Heart right ventricle (tissue), 16 donors: Measurements from ENCODE around the gene DMRTC2. TPM values are rescaled to one million over a fixed set of nuclear protein-coding genes. Genes with fewer than 3 reads are reported as not detected.

Experiments used
- ATAC-seq, 8 donors: fragments of 200-7000 bp; cut with Tn5 transposase; one replicate each; pipeline ENCODE4 v1.9.1; 2020; ENCODE audit warnings: mild to moderate bottlenecking in 8 of 8, moderate library complexity in 8 of 8, moderate number of reproducible peaks in 1 of 8
- DNase-seq, 2 donors: peaks; one replicate each; pipeline ENCODE4 v3.0.0-alpha.2; 2020
- H3K27ac ChIP-seq, 10 donors: fragments of 200-600 bp; sonication (generic) in 2 of 10; one replicate each; pipeline versions ENCODE4 v1.5.0 to v1.8.0; 2020 to 2022; ENCODE audit warnings: mild to moderate bottlenecking in 3 of 10
- H3K27me3 ChIP-seq, 7 donors: fragments of 200-600 bp; one replicate each; pipeline ENCODE4 v1.8.0; 2021 to 2022; ENCODE audit warnings: mild to moderate bottlenecking in 2 of 7
- H3K36me3 ChIP-seq, 9 donors: fragments of 200-600 bp; sonication (generic) in 1 of 9; one replicate each; pipeline versions ENCODE4 v1.5.0 to v1.8.0; 2020 to 2022; ENCODE audit warnings: mild to moderate bottlenecking in 2 of 9
- H3K4me1 ChIP-seq, 9 donors: fragments of 200-600 bp; sonication (generic) in 1 of 9; one replicate each; pipeline versions ENCODE4 v1.5.0 to v1.8.0; 2020 to 2022; ENCODE audit warnings: mild to moderate bottlenecking in 4 of 9
- H3K4me3 ChIP-seq, 10 donors: fragments of 200-600 bp; sonication (generic) in 2 of 10; one replicate each; pipeline versions ENCODE4 v1.5.0 to v1.8.0; 2020 to 2022; ENCODE audit warnings: mild to moderate bottlenecking in 7 of 10, moderate library complexity in 2 of 10
- H3K9me3 ChIP-seq, 11 donors: fragments of 200-600 bp in 10 of 11; sonication (generic) in 2 of 11; one replicate each; pipeline versions ENCODE4 v1.5.0 to v1.8.0; 2013 to 2022; ENCODE audit warnings: mild to moderate bottlenecking in 2 of 11, control low read depth in 1 of 11, moderate library complexity in 1 of 11
- CTCF ChIP-seq, 9 donors: fragments of 200-600 bp; sonication (generic) in 2 of 9; IDR thresholded peaks; one replicate each; pipeline versions ENCODE4 v1.5.0 to v1.8.0; 2021 to 2022; ENCODE audit warnings: antibody characterized with exemption in 9 of 9, mild to moderate bottlenecking in 5 of 9, moderate library complexity in 1 of 9
- WGBS, 2 donors: extraction: QIAGEN DNeasy Blood & Tissue Kit; methylation state at CpG; one replicate each; pipeline ENCODE4 v1.1.7; 2013; ENCODE audit warnings: inconsistent platforms in 1 of 2; 5-methylcytosine and 5-hydroxymethylcytosine counted together
- intact Hi-C, 10 donors: fragments of 100-400 bp; cut with DNase I; formaldehyde crosslinking; loops; one replicate each; pipeline versions ENCODE4 v1.11.1 to v1.14.2; 2022
- polyA plus RNA-seq, 2 donors: library from polyadenylated mRNA; stranded (reverse); fragments of 200-250 nt; gene quantifications; one replicate each; pipeline ENCODE4 v1.2.3, GENCODE V29; 2013
- total RNA-seq, 10 donors: library from RNA; stranded (reverse); fragmentation: NEBNext Ultra II Directional in 3 of 10; extraction: Animal tissue kit (Norgen Biotek cat#: 25700) in 3 of 10; gene quantifications; one replicate each; pipeline versions ENCODE4 v1.2.1 to v1.2.4, GENCODE V29; 2021 to 2023
- donor health status: Arrhythmogenic right ventricular cardiomyopathy.
- donor health status: ischemic (EF 13 %, LVEDD 7.1; RV severe dilation, severe dysfunction).
- donor health status: healthy with polysubstance abuse.
- donor health status: DM: no; HTN: yes; CAD: no.
- donor health status: DM: no; HTN: no; CAD: no.
- donor health status: ischemic (EF 25% LVEDD 6.9; RV normal size, moderate dysfunction).
- donor health status: ischemic (EF 25% LVEDD 5.7; RV mildly dilated, moderate dysfunction).
- donor health status: healthy.
- donor health status: DM: yes; HTN: yes; CAD: no.
- donor health status: Ischemic cardiomyopathy.
- donor health status: ischemic (EF 35%, LVEDD 5.7; RV mildly dilated, moderate dysfunction).
- donor health status: nonischemic (EF 11% LVEDD 7.7; RV severe dilation, severe dysfunction).
- donor health status: DM: yes; HTN: yes; CAD: no.
- donor health status: PGD.
- donor health status: ischemic (EF 29% LVEDD 5.4; RV normal size, mild dysfunction).
- donor health status: nonischemic (EF 23%, LVEDD 6.1; RV moderate dilation, normal function).

Gene DMRTC2
- total and polyA plus RNA-seq, 12 donors, result not detected

- Histone ChIP-seq H3K27me3 (peaks cover 0 to 49% (median 20%) of the 10 kb centered on the region in 7 donors), H3K9me3 (peaks cover 0 to 2% (median 0%) of the 10 kb centered on the region in 11 donors), H3K4me3 (no peak overlapping the region), H3K27ac (no peak overlapping the region), H3K36me3 (no peaks in the 10 kb centered on the region), H3K4me1 (no peaks in the 10 kb centered on the region)
- no peak for DNase-seq
- 37 to 39% methylated on average over 12 of the region's 12 CpGs for WGBS, 2 donors
- intact Hi-C loops, result no loop called here
- peak in 7 of 9 donors; percentile 35 to 75 (median 47) for TF ChIP-seq CTCF (IDR thresholded peaks at IDR 0.05)
- peak in 1 of 8 donors; percentile 45 for ATAC-seq
Observed at GRCh38 chr19:41821003-41821735, 23.7 kb upstream of the DMRTC2 start.

DNA sequence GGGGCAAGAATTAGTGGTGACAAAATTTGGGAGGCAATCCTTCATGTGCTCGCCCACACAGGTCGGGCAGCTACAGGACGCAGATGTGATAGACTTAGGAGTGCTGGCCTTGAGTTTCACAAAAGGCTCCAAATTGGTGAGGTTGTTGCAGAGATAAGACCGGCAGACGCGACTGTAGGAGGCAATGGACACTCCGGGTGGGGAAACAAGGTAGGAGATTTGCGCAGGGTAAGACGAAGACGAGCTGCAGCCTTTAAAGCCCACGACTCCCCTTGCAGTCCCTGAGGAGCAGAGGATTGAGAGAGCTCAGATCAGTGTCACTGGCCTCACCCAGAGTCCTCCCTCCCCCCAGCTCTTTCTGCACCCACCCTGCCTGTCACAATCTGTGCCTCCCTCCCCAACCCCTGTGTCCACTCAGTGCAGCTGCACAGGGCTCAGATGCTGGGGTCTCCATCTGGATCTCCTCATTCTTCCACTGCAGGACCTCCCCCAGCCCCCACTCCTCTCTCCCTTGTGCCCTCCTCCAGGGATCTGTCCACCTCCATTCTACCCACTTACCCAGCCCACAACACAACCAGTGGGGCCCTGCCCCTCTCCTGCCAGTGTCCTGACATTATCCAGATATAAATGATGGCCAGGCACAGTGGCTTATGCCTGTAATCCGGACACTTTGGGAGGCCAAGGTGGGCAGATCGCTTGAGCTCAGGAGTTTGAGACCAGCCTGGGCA is 6.7 kb upstream of the DMRTC2 start:
- DNase-seq (no peak), ATAC-seq (no peak)
- no peak for TF ChIP-seq CTCF (IDR thresholded peaks at IDR 0.05)
- no peak overlapping the region for H3K4me3 ChIP-seq
- no peaks in the 10 kb centered on the region for H3K9me3 ChIP-seq
- WGBS, 2 donors, result 37 to 41% methylated on average over 13 of the region's 13 CpGs
- H3K4me1 ChIP-seq, result no peaks in the 10 kb centered on the region
- intact Hi-C loops, result no loop called here
- H3K36me3 ChIP-seq, result no peaks in the 10 kb centered on the region
- H3K27me3 ChIP-seq, result peaks cover 0 to 79% (median 49%) of the 10 kb centered on the region in 7 donors
- no peak overlapping the region for H3K27ac ChIP-seq

DNA sequence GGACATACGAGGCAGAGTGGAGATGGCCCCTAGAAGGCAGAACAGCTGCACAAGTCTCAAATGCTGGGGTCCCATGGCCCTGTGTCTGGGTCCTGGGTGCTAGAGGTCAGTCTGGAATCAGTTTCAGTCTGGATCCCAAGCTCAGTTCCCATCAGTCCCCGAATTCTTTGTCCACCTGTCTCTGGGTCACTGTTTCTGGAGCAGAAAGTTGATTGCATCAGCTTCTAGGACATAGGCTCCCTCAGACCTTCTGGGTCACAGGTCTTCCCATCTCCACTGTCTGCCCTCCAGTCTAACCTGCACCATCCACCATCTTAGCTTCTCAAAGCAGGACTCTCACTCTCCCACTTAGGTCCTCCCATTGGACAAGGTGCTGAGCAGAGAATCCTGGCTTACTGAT is 5.6 kb upstream of the DMRTC2 start:
- DNase-seq, result no peak
- intact Hi-C loops, result no loop called here
- ATAC-seq, result no peak
- WGBS, 2 donors, result 60 to 70% methylated on average over 2 of the region's 2 CpGs
- no peaks in the 10 kb centered on the region for H3K36me3 ChIP-seq
- H3K4me1 ChIP-seq, result no peaks in the 10 kb centered on the region
- H3K27ac ChIP-seq, result no peak overlapping the region
- TF ChIP-seq CTCF (IDR thresholded peaks at IDR 0.05), result no peak
- H3K4me3 ChIP-seq, result no peak overlapping the region
- peaks cover 0 to 74% (median 49%) of the 10 kb centered on the region in 7 donors for H3K27me3 ChIP-seq
- H3K9me3 ChIP-seq, result no peaks in the 10 kb centered on the region

- H3K27ac ChIP-seq, result no peak overlapping the region
- TF ChIP-seq CTCF (IDR thresholded peaks at IDR 0.05), result no peak
- no peaks in the 10 kb centered on the region for H3K36me3 ChIP-seq
- no peaks in the 10 kb centered on the region for H3K4me1 ChIP-seq
- ATAC-seq (no peak), DNase-seq (no peak)
- WGBS, 2 donors, result 36 to 37% methylated on average over 7 of the region's 7 CpGs
- peaks cover 0 to 46% (median 25%) of the 10 kb centered on the region in 7 donors for H3K27me3 ChIP-seq
- intact Hi-C loops, result no loop called here
- no peak overlapping the region for H3K4me3 ChIP-seq
- no peaks in the 10 kb centered on the region for H3K9me3 ChIP-seq
Observed at GRCh38 chr19:41843371-41843770, 1.5 kb upstream of the DMRTC2 start.
